ENCODE results near the gene ATP6V0E1.

Gene ATP6V0E1

DNA sequence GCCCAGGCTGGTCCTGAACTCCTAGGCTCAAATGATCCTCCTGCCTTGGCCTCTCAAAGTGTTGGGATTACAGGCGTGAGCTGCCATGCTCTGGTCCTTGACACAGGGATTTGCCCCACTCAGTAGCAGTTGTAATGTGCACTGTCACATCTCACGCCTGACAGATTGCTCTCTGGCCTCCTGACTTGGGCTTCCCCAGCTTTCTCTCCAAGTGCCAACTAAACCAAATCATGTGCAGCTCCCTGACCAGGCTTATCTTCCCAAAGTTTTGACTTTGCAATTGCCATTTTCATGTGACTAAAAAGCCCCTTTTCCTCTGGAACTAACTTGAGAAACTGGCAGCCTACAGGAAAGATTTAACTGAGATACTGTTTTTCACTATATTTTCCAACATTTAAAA lies 13.7 kb upstream of the ATP6V0E1 start:
- H4K20me1 ChIP-seq (ENCODE audit: insufficient read depth, low read length) = no peaks in the 10 kb centered on the region
- peaks cover 3% of the 10 kb centered on the region for H3K36me3 ChIP-seq (replicated peaks; ENCODE audit: low read depth, low read length)
- no peak overlapping the region for H3K27ac ChIP-seq (ENCODE audit: low read length)
- no peak overlapping the region for H3K4me3 ChIP-seq (ENCODE audit: low read length)
- no peak overlapping the region for H3K4me2 ChIP-seq (ENCODE audit: low read length)
- H3K27me3 ChIP-seq (ENCODE audit: low read depth, low read length) = no peaks in the 10 kb centered on the region
- H3K9ac ChIP-seq (ENCODE audit: low read length) = no peak overlapping the region
- H2AFZ ChIP-seq (ENCODE audit: low read depth, low read length) = no peak overlapping the region
- no peaks in the 10 kb centered on the region for H3K4me1 ChIP-seq (ENCODE audit: low read length)
- H3K79me2 ChIP-seq (ENCODE audit: low read length) = no peaks in the 10 kb centered on the region
- no peak for TF ChIP-seq CTCF (IDR thresholded peaks at IDR 0.05; ENCODE audit: low read depth, low read length)
- no peak for TF ChIP-seq EZH2phosphoT487 (IDR thresholded peaks at IDR 0.05; ENCODE audit: low read depth)
- H3K9me3 ChIP-seq (ENCODE audit: insufficient read depth, low read length) = no peaks in the 10 kb centered on the region

- Histone ChIP-seq H3K4me3 (ENCODE audit: low read length) (no peak overlapping the region), H4K20me1 (ENCODE audit: insufficient read depth, low read length) (no peaks in the 10 kb centered on the region), H3K9me3 (ENCODE audit: insufficient read depth, low read length) (no peaks in the 10 kb centered on the region), H3K4me2 (ENCODE audit: low read length) (no peak overlapping the region), H2AFZ (ENCODE audit: low read depth, low read length) (no peak overlapping the region), H3K79me2 (ENCODE audit: low read length) (no peaks in the 10 kb centered on the region), H3K27ac (ENCODE audit: low read length) (no peak overlapping the region), H3K4me1 (ENCODE audit: low read length) (no peaks in the 10 kb centered on the region), H3K9ac (ENCODE audit: low read length) (no peak overlapping the region), H3K27me3 (ENCODE audit: low read depth, low read length) (no peaks in the 10 kb centered on the region), H3K36me3 (replicated peaks; ENCODE audit: low read depth, low read length) (peaks cover 3% of the 10 kb centered on the region)
- TF ChIP-seq CTCF (IDR thresholded peaks at IDR 0.05; ENCODE audit: low read depth, low read length) (no peak), EZH2phosphoT487 (IDR thresholded peaks at IDR 0.05; ENCODE audit: low read depth) (no peak)
Observed at GRCh38 chr5:172971482-172971881, 12.1 kb upstream of the ATP6V0E1 start.

DNA sequence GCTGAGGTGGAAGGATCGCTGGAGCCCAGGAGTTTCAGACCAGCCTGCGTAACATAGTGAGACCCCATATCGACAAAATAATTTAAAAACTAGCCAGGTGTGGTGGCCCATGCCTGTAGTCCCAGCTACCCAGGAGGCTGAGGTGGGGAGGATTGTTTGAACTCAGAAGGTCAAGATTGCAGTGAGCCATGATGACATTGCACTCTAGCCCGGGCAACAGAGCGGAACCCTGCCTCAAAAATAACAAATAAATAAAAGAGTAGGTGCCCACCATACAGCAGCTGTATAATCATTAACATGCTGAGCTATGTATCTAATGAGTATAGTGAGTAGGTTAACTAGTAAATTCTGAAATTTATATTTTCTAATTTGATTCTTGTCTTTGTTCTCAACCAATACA lies 11.0 kb upstream of the ATP6V0E1 start:
- Histone ChIP-seq H3K9me3 (ENCODE audit: insufficient read depth, low read length) (no peaks in the 10 kb centered on the region), H3K36me3 (replicated peaks; ENCODE audit: low read depth, low read length) (peaks cover 3% of the 10 kb centered on the region), H3K4me2 (ENCODE audit: low read length) (no peak overlapping the region), H3K27me3 (ENCODE audit: low read depth, low read length) (no peaks in the 10 kb centered on the region), H3K79me2 (ENCODE audit: low read length) (no peaks in the 10 kb centered on the region), H3K4me1 (ENCODE audit: low read length) (no peaks in the 10 kb centered on the region), H2AFZ (ENCODE audit: low read depth, low read length) (no peak overlapping the region), H3K9ac (ENCODE audit: low read length) (no peak overlapping the region), H3K27ac (ENCODE audit: low read length) (no peak overlapping the region), H4K20me1 (ENCODE audit: insufficient read depth, low read length) (no peaks in the 10 kb centered on the region), H3K4me3 (ENCODE audit: low read length) (no peak overlapping the region)
- TF ChIP-seq EZH2phosphoT487 (IDR thresholded peaks at IDR 0.05; ENCODE audit: low read depth) (no peak), CTCF (IDR thresholded peaks at IDR 0.05; ENCODE audit: low read depth, low read length) (no peak)

GRCh38 chr5:172973127-172973916 lies 10.2 kb upstream of the ATP6V0E1 start:
- TF ChIP-seq CTCF (IDR thresholded peaks at IDR 0.05; ENCODE audit: low read depth, low read length) (no peak), EZH2phosphoT487 (IDR thresholded peaks at IDR 0.05; ENCODE audit: low read depth) (no peak)

More at GRCh38 chr5:172973127-172973916, 10.2 kb upstream of the ATP6V0E1 start:
- no peaks in the 10 kb centered on the region for H3K9me3 ChIP-seq (ENCODE audit: insufficient read depth, low read length)
- no peaks in the 10 kb centered on the region for H3K27me3 ChIP-seq (ENCODE audit: low read depth, low read length)
- H3K79me2 ChIP-seq (ENCODE audit: low read length) = no peaks in the 10 kb centered on the region
- no peaks in the 10 kb centered on the region for H3K4me1 ChIP-seq (ENCODE audit: low read length)
- no peak overlapping the region for H3K27ac ChIP-seq (ENCODE audit: low read length)
- no peak overlapping the region for H3K9ac ChIP-seq (ENCODE audit: low read length)
- H3K4me3 ChIP-seq (ENCODE audit: low read length) = no peak overlapping the region
- H4K20me1 ChIP-seq (ENCODE audit: insufficient read depth, low read length) = no peaks in the 10 kb centered on the region
- no peak overlapping the region for H2AFZ ChIP-seq (ENCODE audit: low read depth, low read length)
- H3K36me3 ChIP-seq (replicated peaks; ENCODE audit: low read depth, low read length) = peaks cover 3% of the 10 kb centered on the region
- no peak overlapping the region for H3K4me2 ChIP-seq (ENCODE audit: low read length)

All from OCI-LY3 (cell line).